HG02870 (cell line): Measurements from ENCODE around the gene SMIM7.

Experiments used
- ATAC-seq: cut with Tn5 transposase; IDR thresholded peaks from one replicate; pipeline ENCODE4 v1.9.1; 2021; ENCODE audit warnings: mild to moderate bottlenecking, moderate library complexity; ENCODE audit not compliant: unreplicated experiment

SMIM7 gene

GRCh38 chr19:16623066-16623465 lies 36.9 kb downstream of the SMIM7 start:
- ATAC-seq: no peak

DNA sequence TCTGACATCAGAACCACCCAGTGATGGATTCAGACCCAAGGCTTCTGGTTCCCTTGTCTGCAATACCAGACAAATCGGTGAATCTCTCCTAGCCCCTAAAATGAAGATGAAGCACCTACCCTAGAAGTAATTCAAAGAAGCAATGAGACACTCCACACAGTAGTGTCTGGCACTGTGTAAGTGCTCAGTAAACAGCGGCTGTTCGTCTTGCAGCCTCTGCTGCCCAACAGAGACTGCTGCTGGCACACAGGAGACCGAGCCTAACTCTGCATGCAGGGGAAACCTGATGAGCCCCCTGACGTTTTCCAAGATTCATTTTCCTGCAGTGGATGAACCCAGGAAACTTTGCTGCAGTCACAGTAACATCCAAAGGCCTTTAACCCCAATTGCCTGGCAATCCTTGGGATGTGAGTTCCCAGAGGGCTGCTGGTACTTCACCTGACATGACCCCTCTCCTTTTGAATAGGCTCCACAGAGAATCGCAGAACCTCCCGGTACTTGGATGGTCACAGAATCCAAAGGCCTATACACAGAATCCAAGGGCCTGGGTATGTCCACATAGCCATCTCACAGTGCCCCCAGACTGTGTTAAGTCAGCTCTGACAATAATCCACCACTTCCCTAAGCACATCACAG lies 38.7 kb downstream of the SMIM7 start:
- ATAC-seq: no peak

GRCh38 chr19:16620584-16620983 lies 39.4 kb downstream of the SMIM7 start:
- ATAC-seq: no peak

DNA sequence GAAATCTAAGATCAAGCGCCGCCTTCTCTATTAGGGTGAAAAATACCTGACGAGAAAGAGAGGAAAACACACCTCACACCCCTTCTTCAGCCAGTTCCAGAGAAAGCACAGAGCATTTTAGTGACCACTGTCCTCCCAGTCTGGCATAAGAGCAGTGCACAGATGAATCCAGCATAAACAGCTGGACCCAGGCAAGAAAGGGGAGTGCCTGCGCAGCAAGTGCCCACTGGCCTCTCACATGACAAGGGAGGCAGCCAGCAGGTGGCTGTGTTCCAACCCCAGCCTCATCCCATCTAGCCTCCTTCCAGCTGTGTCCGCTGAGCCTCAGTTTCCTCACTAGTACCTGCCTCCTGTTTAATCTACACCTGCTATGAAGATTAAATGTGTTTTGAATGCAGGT lies 39.9 kb downstream of the SMIM7 start:
- no peak for ATAC-seq

GRCh38 chr19:16619457-16619856 lies 40.5 kb downstream of the SMIM7 start:
- ATAC-seq: no peak

DNA sequence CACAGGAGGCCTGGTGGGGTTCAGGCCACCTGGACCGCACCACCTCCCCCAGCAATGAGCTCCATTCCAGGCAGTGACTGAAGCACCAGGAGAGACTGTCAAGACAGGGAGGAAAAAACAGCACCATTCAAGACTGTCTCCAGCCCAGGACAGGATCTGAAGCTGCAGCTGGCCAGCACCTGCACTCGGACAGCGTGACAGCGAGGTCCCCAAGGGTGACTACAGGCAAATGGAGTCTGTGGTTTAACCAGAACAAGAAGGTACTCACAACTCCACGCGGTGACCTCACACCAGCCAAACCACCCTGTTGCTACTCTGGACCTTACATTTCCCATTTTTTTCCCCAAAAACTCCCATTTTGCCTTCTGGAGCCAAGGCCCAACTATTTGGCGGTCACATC lies 41.7 kb downstream of the SMIM7 start:
- no peak for ATAC-seq

- ATAC-seq: no peak
Observed at GRCh38 chr19:16615808-16616207, 44.1 kb downstream of the SMIM7 start.

GRCh38 chr19:16614941-16615340 lies 45.0 kb downstream of the SMIM7 start:
- no peak for ATAC-seq

DNA sequence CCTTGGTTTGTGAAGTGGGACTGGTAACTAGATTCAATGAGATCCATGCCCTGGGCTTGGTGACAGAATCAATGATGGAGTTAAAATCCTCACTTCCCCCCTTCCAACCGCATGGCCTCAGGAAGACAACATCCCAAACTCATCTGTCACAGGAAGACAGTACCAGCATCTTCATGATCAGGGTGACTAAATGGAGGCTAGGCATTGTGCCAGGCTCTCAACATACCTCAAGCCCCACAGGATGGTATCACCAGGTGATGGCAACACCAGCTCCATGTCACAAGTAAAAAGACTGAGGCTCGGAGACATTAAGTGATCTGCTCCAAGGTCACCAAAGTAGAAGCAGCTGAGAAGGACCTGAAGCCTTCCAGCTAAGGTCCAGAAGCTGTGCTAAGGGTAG lies 46.1 kb downstream of the SMIM7 start:
- ATAC-seq: no peak

DNA sequence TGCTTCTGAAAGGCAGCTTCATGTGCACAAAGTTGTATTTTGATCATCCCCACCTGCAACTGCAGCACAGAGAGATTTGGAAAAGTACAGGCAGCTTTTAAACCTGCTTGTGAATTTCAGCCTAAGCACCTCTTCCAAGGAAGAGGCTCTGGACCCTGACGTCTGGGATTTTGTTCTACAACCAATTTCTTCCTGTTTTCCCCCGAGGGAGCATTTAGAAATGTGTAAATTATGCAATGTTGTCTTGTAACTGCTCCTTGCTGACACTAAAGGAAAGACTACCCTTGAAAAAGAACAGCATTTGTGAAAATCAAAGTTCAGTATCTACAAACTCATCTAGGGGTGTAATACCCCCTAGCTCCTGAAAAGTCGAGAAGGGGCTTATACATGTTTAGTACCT lies 47.3 kb downstream of the SMIM7 start:
- ATAC-seq: no peak

DNA sequence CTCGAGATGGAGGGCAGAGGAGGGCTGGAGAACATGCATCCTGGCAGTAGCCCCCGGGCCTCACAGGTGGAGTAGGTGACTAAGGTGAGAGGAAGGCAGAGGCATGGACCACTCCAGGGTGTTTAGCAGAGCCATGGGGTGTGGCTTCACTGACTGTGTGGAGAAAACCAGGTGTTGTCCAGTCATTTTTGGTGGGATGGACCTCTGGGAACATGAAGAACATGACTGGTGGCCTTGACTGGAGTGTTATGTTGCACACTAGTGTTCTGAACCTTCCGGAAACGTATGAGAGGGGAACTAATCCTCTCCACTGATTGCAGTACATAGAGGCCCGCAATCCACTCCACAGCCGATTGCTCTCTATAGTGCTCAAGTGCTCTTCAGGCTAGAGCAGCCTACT lies 48.8 kb downstream of the SMIM7 start:
- no peak for ATAC-seq

- no peak for ATAC-seq
Observed at GRCh38 chr19:16609511-16610200, 50.3 kb downstream of the SMIM7 start.

DNA sequence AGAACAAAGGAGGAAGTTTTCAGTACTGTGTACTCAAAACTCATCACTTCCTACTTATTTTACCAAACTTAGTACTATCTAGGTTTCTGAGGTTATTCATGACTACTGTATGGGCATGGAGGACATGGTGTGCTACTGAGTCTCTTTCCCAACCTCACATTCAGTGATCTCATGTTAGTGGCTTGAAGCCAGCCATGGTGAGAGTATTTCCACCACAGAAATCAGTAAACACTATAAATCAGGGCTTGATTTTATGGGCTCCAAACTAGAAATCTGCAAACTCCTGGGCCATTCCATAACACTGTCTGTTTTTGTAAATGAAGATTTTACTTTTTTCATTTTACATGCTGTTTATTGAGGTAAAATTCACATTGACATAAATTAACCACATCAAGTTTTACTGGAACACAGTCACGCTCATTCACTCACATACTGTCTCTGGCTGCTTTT lies 51.6 kb downstream of the SMIM7 start:
- ATAC-seq: no peak

DNA sequence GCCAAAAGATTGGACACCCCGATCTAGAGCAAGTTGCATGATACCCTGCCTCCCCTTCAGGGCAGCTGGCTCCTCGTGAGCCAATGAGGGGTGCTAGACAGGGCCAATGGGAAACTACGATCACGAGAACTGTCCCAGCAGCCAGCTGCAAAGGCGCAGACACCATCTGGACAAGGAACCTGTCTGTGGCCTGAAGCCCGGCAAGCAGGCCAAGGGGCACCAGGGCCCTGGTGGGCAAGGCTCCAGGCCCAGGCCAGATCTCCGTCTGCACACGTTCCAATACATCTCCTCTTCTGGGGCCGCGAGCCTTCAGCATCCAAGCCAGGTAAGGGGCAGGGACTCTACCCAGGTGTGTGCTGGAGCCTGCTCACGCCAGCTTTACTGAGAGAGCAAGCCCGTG lies 52.1 kb downstream of the SMIM7 start:
- ATAC-seq: no peak

GRCh38 chr19:16605553-16605994 lies 54.4 kb downstream of the SMIM7 start:
- no peak for ATAC-seq

DNA sequence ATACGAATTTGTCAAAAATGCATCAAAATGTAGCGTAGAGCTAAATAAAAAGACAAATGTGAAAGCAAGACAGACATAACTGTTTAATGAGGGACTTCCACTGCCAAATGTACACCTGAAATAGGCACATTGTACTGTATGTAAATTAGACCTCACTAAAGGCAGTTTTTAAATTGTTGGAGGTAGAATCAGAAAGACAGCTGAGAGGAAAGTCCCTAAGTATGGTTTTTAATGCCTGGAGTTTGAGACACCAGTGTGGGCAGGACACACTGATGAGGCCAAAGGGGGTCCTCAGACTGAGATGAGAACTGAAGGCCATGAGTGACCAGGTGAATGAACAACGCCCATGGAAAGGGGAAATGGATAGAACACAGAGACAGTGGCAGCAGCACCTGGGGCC lies 54.8 kb downstream of the SMIM7 start:
- ATAC-seq: no peak

DNA sequence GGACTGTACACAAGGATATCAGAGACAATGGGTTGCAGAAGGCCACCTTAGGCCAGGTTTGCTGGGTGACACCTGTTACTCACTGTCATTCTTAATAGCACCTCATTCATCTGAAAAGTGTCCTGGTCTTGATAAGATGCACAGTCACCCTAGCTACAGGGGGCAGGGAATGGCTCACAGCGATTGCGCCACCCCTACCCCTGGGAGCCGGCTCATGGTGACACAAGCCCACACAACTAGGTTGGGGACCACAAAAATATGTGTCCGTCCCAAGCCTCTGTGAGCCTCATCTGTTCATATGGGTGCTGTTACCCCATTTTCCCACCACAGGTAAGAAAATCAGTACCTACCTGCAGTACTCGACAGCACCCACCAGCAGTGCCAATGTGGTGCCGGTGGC lies 55.3 kb downstream of the SMIM7 start:
- ATAC-seq: no peak

GRCh38 chr19:16603090-16603489 lies 56.9 kb downstream of the SMIM7 start:
- ATAC-seq: no peak

- ATAC-seq: no peak
Observed at GRCh38 chr19:16601378-16602052, 58.4 kb downstream of the SMIM7 start.

DNA sequence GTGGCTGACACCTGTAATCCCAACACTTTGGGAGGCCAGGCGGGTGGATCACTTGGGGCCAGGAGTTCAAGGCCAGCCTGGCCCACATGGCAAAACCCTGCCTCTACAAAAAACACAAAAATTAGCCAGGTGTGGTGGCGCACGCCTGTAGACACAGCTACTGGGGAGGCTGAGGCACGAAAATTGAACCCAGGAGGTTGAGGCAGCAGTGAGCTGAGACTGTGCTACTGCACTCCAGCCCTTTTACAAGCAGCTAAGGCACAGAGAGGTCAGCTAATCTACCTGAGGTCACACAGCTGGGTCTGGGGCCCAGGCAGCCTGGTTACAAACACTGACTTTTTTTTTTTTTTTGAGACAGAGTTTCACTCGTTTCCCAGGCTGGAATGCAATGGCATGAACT lies 59.1 kb downstream of the SMIM7 start:
- ATAC-seq: no peak

DNA sequence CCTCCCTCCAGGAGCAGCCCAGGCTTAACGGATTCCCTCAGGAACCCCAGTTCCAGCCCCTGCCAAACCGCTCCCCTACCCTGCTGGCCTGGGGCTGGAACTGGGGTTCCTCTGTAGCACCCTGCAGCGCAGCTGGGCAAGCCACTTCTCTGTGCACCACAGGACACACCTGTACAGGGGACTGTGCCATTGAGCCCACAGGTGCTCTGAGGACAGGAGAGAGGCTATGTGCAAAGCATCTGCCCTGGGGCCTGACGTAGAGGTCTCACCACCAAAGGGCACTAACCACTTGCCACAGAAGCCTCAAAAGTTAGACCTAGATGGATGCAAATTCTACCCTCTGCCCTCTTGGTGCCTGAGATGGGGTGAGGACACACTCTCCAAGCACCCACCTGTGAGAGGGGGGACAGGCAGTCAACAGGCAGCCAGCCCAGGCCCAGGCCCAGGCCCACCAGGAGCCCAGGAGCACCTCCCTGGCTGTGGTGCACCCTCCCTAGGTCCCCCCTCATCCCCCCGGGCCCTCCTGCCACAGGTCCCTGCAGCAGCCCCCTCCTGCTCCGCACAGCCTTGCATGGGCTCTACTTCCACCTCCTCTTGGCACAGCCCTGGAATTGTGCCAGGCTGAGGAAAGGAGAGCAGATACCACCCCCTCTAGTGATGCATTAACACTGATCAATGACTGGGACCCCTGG lies 60.1 kb downstream of the SMIM7 start:
- no peak for ATAC-seq

DNA sequence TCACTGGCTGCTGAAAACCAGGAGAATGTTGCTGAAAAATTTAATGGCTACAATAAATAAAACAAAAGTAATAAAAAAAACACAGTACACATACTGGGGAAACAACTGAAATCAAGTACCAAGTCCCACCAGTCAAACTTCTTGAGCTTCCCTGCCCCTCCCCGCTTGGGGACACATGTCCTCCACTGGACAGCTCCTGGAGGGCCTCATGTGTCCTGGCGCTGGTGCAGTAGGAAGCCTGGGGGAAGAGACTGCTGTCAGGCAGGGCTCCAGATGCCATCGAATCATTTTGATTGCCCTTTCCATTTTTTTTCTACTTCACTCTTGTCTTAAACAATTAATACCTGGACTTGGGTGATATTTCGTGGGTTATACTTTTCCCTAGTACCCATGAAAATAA lies 61.1 kb downstream of the SMIM7 start:
- ATAC-seq: no peak
